DOHH2 (cell line): ENCODE measurements around the gene CLIC5.

Experiments used
- H3F3A ChIP-seq: fragments of 200-600 bp; sonication (generic), shearing (Covaris generic); 2 replicates; pipeline ENCODE4 v1.6.0; 2016; ENCODE audit warnings: antibody characterized with exemption, mild to moderate bottlenecking; ENCODE audit not compliant: control insufficient read depth, insufficient read depth
- H3K27ac ChIP-seq: fragments of 200-600 bp; sonication (generic); 2 replicates; pipeline ENCODE4 v1.5.1; 2014; ENCODE audit warnings: low read depth, mild to moderate bottlenecking, low read length, moderate library complexity
- H3K27me3 ChIP-seq: fragments of 200-600 bp; sonication (generic); 2 replicates; pipeline ENCODE4 v1.6.1; 2014; ENCODE audit warnings: mild to moderate bottlenecking, low read length, mixed read lengths; ENCODE audit not compliant: control insufficient read depth
- H3K36me3 ChIP-seq: fragments of 200-600 bp; sonication (generic); 2 replicates; pipeline ENCODE4 v1.6.1; 2014; ENCODE audit warnings: mild to moderate bottlenecking, low read length, moderate library complexity, mixed read lengths; ENCODE audit not compliant: control insufficient read depth
- H3K4me1 ChIP-seq: fragments of 200-600 bp; sonication (generic); 2 replicates; pipeline ENCODE4 v1.6.1; 2014; ENCODE audit warnings: mild to moderate bottlenecking, low read length, mixed read lengths; ENCODE audit not compliant: control insufficient read depth
- H3K4me2 ChIP-seq: fragments of 200-600 bp; sonication (generic); 2 replicates; pipeline ENCODE4 v1.6.0; 2014; ENCODE audit warnings: mild to moderate bottlenecking, low read length, moderate library complexity
- H3K4me3 ChIP-seq: fragments of 200-600 bp; sonication (generic); 2 replicates; pipeline ENCODE4 v1.5.1; 2014; ENCODE audit warnings: mild to moderate bottlenecking, low read length, mixed read lengths
- H3K79me2 ChIP-seq: fragments of 200-600 bp; sonication (generic); 2 replicates; pipeline ENCODE4 v1.6.1; 2014; ENCODE audit warnings: mild to moderate bottlenecking, low read length, mixed read lengths; ENCODE audit not compliant: control insufficient read depth
- H3K9me2 ChIP-seq: fragments of 200-600 bp; sonication (generic); replicated peaks from 2 replicates; pipeline ENCODE4 v1.6.1; 2014; ENCODE audit warnings: mild to moderate bottlenecking, low read length, mixed read lengths; ENCODE audit not compliant: control insufficient read depth
- H3K9me3 ChIP-seq: fragments of 200-600 bp; sonication (generic); 2 replicates; pipeline ENCODE4 v1.6.1; 2014; ENCODE audit warnings: antibody characterized with exemption, low read length, mixed read lengths; ENCODE audit not compliant: control insufficient read depth, insufficient read depth
- H4K20me1 ChIP-seq: fragments of 200-600 bp; sonication (generic); 2 replicates; pipeline ENCODE4 v1.6.0; 2014; ENCODE audit warnings: low read depth, mild to moderate bottlenecking, antibody characterized with exemption, low read length, moderate library complexity; ENCODE audit not compliant: control insufficient read depth, insufficient read depth
- EZH2phosphoT487 ChIP-seq: fragments of 200-600 bp; sonication (generic); IDR thresholded peaks from 2 replicates; pipeline ENCODE4 v1.6.1; 2017; ENCODE audit warnings: borderline replicate concordance, mild to moderate bottlenecking, antibody characterized with exemption, low read length, moderate library complexity, mixed read lengths
- TF ChIP-seq, protein P1 (sequence below): fragments of 200-600 bp; sonication (generic); IDR thresholded peaks from one replicate; pipeline ENCODE4 v1.5.1; 2014; ENCODE audit warnings: antibody characterized with exemption, mild to moderate bottlenecking, low read depth, low read length; ENCODE audit not compliant: poor library complexity, severe bottlenecking

CLIC5 gene

DNA sequence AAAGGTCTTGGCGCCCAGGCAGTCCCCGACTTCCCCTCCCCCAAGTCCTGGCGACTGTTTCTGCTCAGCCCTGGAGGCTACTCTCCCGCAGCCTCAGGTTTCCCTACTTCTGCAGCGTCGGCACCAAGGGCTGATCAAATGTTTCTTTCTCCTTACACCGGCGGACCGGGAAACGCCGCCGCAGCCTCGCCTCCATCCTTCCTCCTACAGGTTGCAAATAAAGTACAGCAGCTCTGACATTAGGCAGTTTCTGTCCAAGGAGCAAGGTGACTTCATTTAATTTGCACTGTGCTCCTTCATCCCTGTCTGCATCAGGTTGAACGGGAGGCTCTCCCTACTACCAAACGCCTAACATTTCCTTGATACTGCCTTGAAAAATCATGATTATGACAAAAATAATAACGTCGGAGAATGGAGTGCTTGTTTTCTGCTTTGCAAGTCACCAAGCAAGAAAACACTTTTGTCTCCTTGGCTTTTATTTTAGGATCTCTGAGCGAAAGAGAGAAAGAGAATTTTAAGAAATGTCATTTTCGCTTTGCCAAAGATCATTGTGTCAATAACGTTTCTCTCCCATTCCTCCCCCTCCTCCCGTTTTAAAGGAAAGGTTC is 1.0 kb downstream of the CLIC5 start:
- TF ChIP-seq, protein P1, sequence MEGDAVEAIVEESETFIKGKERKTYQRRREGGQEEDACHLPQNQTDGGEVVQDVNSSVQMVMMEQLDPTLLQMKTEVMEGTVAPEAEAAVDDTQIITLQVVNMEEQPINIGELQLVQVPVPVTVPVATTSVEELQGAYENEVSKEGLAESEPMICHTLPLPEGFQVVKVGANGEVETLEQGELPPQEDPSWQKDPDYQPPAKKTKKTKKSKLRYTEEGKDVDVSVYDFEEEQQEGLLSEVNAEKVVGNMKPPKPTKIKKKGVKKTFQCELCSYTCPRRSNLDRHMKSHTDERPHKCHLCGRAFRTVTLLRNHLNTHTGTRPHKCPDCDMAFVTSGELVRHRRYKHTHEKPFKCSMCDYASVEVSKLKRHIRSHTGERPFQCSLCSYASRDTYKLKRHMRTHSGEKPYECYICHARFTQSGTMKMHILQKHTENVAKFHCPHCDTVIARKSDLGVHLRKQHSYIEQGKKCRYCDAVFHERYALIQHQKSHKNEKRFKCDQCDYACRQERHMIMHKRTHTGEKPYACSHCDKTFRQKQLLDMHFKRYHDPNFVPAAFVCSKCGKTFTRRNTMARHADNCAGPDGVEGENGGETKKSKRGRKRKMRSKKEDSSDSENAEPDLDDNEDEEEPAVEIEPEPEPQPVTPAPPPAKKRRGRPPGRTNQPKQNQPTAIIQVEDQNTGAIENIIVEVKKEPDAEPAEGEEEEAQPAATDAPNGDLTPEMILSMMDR: no peak
- no peak for TF ChIP-seq EZH2phosphoT487
- Histone ChIP-seq H3K79me2 (no peaks in the 10 kb centered on the region), H3K27ac (no peak overlapping the region), H3K27me3 (no peaks in the 10 kb centered on the region), H3K36me3 (no peaks in the 10 kb centered on the region), H3K4me1 (no peaks in the 10 kb centered on the region), H3F3A (no peaks in the 10 kb centered on the region), H3K9me3 (peaks cover 5% of the 10 kb centered on the region; the same call in 1 of the 2 replicates), H3K4me2 (no peak overlapping the region), H3K4me3 (no peak overlapping the region), H4K20me1 (no peaks in the 10 kb centered on the region), H3K9me2 (no peaks in the 10 kb centered on the region)

GRCh38 chr6:46014046-46014445 is 1.6 kb downstream of the CLIC5 start:
- Histone ChIP-seq H3K79me2 (no peaks in the 10 kb centered on the region), H3K9me3 (peaks cover 5% of the 10 kb centered on the region; the same call in 1 of the 2 replicates), H3K27ac (no peak overlapping the region), H3K27me3 (no peaks in the 10 kb centered on the region), H3K4me2 (no peak overlapping the region), H4K20me1 (no peaks in the 10 kb centered on the region), H3K36me3 (no peaks in the 10 kb centered on the region), H3K4me1 (no peaks in the 10 kb centered on the region), H3K4me3 (no peak overlapping the region), H3F3A (no peaks in the 10 kb centered on the region), H3K9me2 (no peaks in the 10 kb centered on the region)
- TF ChIP-seq, protein P1: no peak

DNA sequence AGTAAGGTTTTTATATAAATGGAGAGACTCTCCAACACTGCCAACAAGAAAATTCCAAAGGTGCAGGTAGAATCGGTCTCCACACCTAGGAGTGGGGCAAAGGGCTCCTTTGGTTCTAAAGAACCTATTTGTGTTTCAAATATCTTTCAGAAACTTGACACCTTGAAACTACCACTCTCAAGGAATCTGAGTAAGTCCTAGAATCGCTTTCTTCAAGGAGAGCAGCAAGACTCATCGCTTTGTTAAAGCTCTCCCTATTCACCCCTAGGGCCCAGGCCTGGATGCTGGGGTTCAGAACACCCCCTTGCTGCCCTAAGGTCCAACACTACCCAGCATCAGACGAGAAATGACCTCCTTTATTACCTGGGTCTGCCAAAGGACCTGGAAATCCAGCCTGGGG is 2.0 kb downstream of the CLIC5 start:
- no peak overlapping the region for H3K4me3 ChIP-seq
- no peaks in the 10 kb centered on the region for H3K4me1 ChIP-seq
- no peaks in the 10 kb centered on the region for H4K20me1 ChIP-seq
- H3K27ac ChIP-seq: no peak overlapping the region
- no peaks in the 10 kb centered on the region for H3K9me2 ChIP-seq
- no peaks in the 10 kb centered on the region for H3K27me3 ChIP-seq
- H3K9me3 ChIP-seq: peaks cover 5% of the 10 kb centered on the region; the same call in 1 of the 2 replicates
- no peak overlapping the region for H3K4me2 ChIP-seq
- H3K36me3 ChIP-seq: no peaks in the 10 kb centered on the region
- H3F3A ChIP-seq: no peaks in the 10 kb centered on the region
- no peaks in the 10 kb centered on the region for H3K79me2 ChIP-seq
- TF ChIP-seq, protein P1: no peak
- no peak for TF ChIP-seq EZH2phosphoT487
